ENCODE data around the gene SULT1A2.
"Not testable (repeated sequence)": the region's sequence is repeated elsewhere in the genome, so short reads cannot be mapped to it uniquely, and the experiment has no call there.

Gene SULT1A2

GRCh38 chr16:28599377-28600285 is 2.8 kb upstream of the SULT1A2 start:
- not testable (repeated sequence) for H3K9me3 ChIP-seq (ENCODE audit: control insufficient read depth, insufficient read depth, low read length); H3K27ac ChIP-seq (ENCODE audit: low read depth, low read length); H3K4me3 ChIP-seq (ENCODE audit: low read depth, low read length); H3K9ac ChIP-seq (ENCODE audit: low read depth, low read length); H3K36me3 ChIP-seq (ENCODE audit: control insufficient read depth, insufficient read depth, low read length); H3K27me3 ChIP-seq (ENCODE audit: control insufficient read depth, insufficient read depth, low read length); H3K4me1 ChIP-seq (ENCODE audit: control insufficient read depth, insufficient read depth, low read length)

- H3K27me3 ChIP-seq (ENCODE audit: control insufficient read depth, insufficient read depth, low read length) = no peaks in the 10 kb centered on the region
- no peak overlapping the region for H3K9ac ChIP-seq (ENCODE audit: low read depth, low read length)
- no peaks in the 10 kb centered on the region for H3K36me3 ChIP-seq (ENCODE audit: control insufficient read depth, insufficient read depth, low read length)
- H3K4me1 ChIP-seq (ENCODE audit: control insufficient read depth, insufficient read depth, low read length) = peaks cover 9% of the 10 kb centered on the region; the same call in 1 of the 2 replicates
- H3K9me3 ChIP-seq (ENCODE audit: control insufficient read depth, insufficient read depth, low read length) = no peaks in the 10 kb centered on the region
- H3K4me3 ChIP-seq (ENCODE audit: low read depth, low read length) = no peak overlapping the region
- no peak overlapping the region for H3K27ac ChIP-seq (ENCODE audit: low read depth, low read length)
Measured at GRCh38 chr16:28597692-28598261, 927 bp upstream of the SULT1A2 start.

- H3K36me3 ChIP-seq (ENCODE audit: control insufficient read depth, insufficient read depth, low read length) = peaks cover under 1% of the 10 kb centered on the region; the same call in 1 of the 2 replicates
- H3K9ac ChIP-seq (ENCODE audit: low read depth, low read length) = no peak overlapping the region
- peaks cover 9% of the 10 kb centered on the region; the same call in 1 of the 2 replicates for H3K4me1 ChIP-seq (ENCODE audit: control insufficient read depth, insufficient read depth, low read length)
- no peaks in the 10 kb centered on the region for H3K27me3 ChIP-seq (ENCODE audit: control insufficient read depth, insufficient read depth, low read length)
- H3K9me3 ChIP-seq (ENCODE audit: control insufficient read depth, insufficient read depth, low read length) = no peaks in the 10 kb centered on the region
- no peak overlapping the region for H3K4me3 ChIP-seq (ENCODE audit: low read depth, low read length)
- no peak overlapping the region for H3K27ac ChIP-seq (ENCODE audit: low read depth, low read length)
Measured at GRCh38 chr16:28596115-28596630, 677 bp downstream of the SULT1A2 start.

GRCh38 chr16:28595451-28595850 is 1.4 kb downstream of the SULT1A2 start:
- not testable (repeated sequence) for H3K9me3 ChIP-seq (ENCODE audit: control insufficient read depth, insufficient read depth, low read length); H3K9ac ChIP-seq (ENCODE audit: low read depth, low read length); H3K27me3 ChIP-seq (ENCODE audit: control insufficient read depth, insufficient read depth, low read length); H3K36me3 ChIP-seq (ENCODE audit: control insufficient read depth, insufficient read depth, low read length); H3K4me1 ChIP-seq (ENCODE audit: control insufficient read depth, insufficient read depth, low read length); H3K4me3 ChIP-seq (ENCODE audit: low read depth, low read length); H3K27ac ChIP-seq (ENCODE audit: low read depth, low read length)

GRCh38 chr16:28592979-28593553 is 3.8 kb downstream of the SULT1A2 start:
- Histone ChIP-seq H3K9ac (ENCODE audit: low read depth, low read length) (no peak overlapping the region), H3K9me3 (ENCODE audit: control insufficient read depth, insufficient read depth, low read length) (no peaks in the 10 kb centered on the region), H3K4me1 (ENCODE audit: control insufficient read depth, insufficient read depth, low read length) (peaks cover 9% of the 10 kb centered on the region; the same call in 1 of the 2 replicates), H3K4me3 (ENCODE audit: low read depth, low read length) (no peak overlapping the region), H3K36me3 (ENCODE audit: control insufficient read depth, insufficient read depth, low read length) (peaks cover 16% of the 10 kb centered on the region), H3K27ac (ENCODE audit: low read depth, low read length) (no peak overlapping the region), H3K27me3 (ENCODE audit: control insufficient read depth, insufficient read depth, low read length) (no peaks in the 10 kb centered on the region)

- Histone ChIP-seq H3K27ac (ENCODE audit: low read depth, low read length) (no peak overlapping the region), H3K4me1 (ENCODE audit: control insufficient read depth, insufficient read depth, low read length) (peaks cover 5% of the 10 kb centered on the region; the same call in 1 of the 2 replicates), H3K27me3 (ENCODE audit: control insufficient read depth, insufficient read depth, low read length) (no peaks in the 10 kb centered on the region), H3K9ac (ENCODE audit: low read depth, low read length) (no peak overlapping the region), H3K4me3 (ENCODE audit: low read depth, low read length) (no peak overlapping the region), H3K36me3 (ENCODE audit: control insufficient read depth, insufficient read depth, low read length) (peaks cover 16% of the 10 kb centered on the region), H3K9me3 (ENCODE audit: control insufficient read depth, insufficient read depth, low read length) (no peaks in the 10 kb centered on the region)
Measured at GRCh38 chr16:28592511-28592910, 4.3 kb downstream of the SULT1A2 start.

- no peaks in the 10 kb centered on the region for H3K4me1 ChIP-seq (ENCODE audit: control insufficient read depth, insufficient read depth, low read length)
- H3K9me3 ChIP-seq (ENCODE audit: control insufficient read depth, insufficient read depth, low read length) = no peaks in the 10 kb centered on the region
- H3K4me3 ChIP-seq (ENCODE audit: low read depth, low read length) = no peak overlapping the region
- H3K9ac ChIP-seq (ENCODE audit: low read depth, low read length) = no peak overlapping the region
- H3K27me3 ChIP-seq (ENCODE audit: control insufficient read depth, insufficient read depth, low read length) = no peaks in the 10 kb centered on the region
- peaks cover 16% of the 10 kb centered on the region for H3K36me3 ChIP-seq (ENCODE audit: control insufficient read depth, insufficient read depth, low read length)
- no peak overlapping the region for H3K27ac ChIP-seq (ENCODE audit: low read depth, low read length)
Measured at GRCh38 chr16:28591355-28591754, 5.5 kb downstream of the SULT1A2 start.

GRCh38 chr16:28590384-28591340 is 6.2 kb downstream of the SULT1A2 start:
- no peak overlapping the region for H3K4me3 ChIP-seq (ENCODE audit: low read depth, low read length)
- H3K4me1 ChIP-seq (ENCODE audit: control insufficient read depth, insufficient read depth, low read length) = no peaks in the 10 kb centered on the region
- peaks cover 16% of the 10 kb centered on the region for H3K36me3 ChIP-seq (ENCODE audit: control insufficient read depth, insufficient read depth, low read length)
- H3K9ac ChIP-seq (ENCODE audit: low read depth, low read length) = no peak overlapping the region
- H3K9me3 ChIP-seq (ENCODE audit: control insufficient read depth, insufficient read depth, low read length) = no peaks in the 10 kb centered on the region
- no peak overlapping the region for H3K27ac ChIP-seq (ENCODE audit: low read depth, low read length)
- no peaks in the 10 kb centered on the region for H3K27me3 ChIP-seq (ENCODE audit: control insufficient read depth, insufficient read depth, low read length)

- Histone ChIP-seq H3K9ac (ENCODE audit: low read depth, low read length) (no peak overlapping the region), H3K36me3 (ENCODE audit: control insufficient read depth, insufficient read depth, low read length) (peaks cover 20% of the 10 kb centered on the region)
Measured at GRCh38 chr16:28589930-28590329, 6.9 kb downstream of the SULT1A2 start.

GRCh38 chr16:28589069-28589468 is 7.8 kb downstream of the SULT1A2 start:
- Histone ChIP-seq H3K36me3 (ENCODE audit: control insufficient read depth, insufficient read depth, low read length) (peaks cover 20% of the 10 kb centered on the region), H3K27me3 (ENCODE audit: control insufficient read depth, insufficient read depth, low read length) (no peaks in the 10 kb centered on the region), H3K27ac (ENCODE audit: low read depth, low read length) (no peak overlapping the region), H3K9ac (ENCODE audit: low read depth, low read length) (no peak overlapping the region), H3K4me3 (ENCODE audit: low read depth, low read length) (no peak overlapping the region), H3K9me3 (ENCODE audit: control insufficient read depth, insufficient read depth, low read length) (no peaks in the 10 kb centered on the region), H3K4me1 (ENCODE audit: control insufficient read depth, insufficient read depth, low read length) (no peaks in the 10 kb centered on the region)

More at GRCh38 chr16:28589930-28590329, 6.9 kb downstream of the SULT1A2 start:
- Histone ChIP-seq H3K27me3 (ENCODE audit: control insufficient read depth, insufficient read depth, low read length) (no peaks in the 10 kb centered on the region), H3K27ac (ENCODE audit: low read depth, low read length) (no peak overlapping the region), H3K4me1 (ENCODE audit: control insufficient read depth, insufficient read depth, low read length) (no peaks in the 10 kb centered on the region), H3K4me3 (ENCODE audit: low read depth, low read length) (no peak overlapping the region), H3K9me3 (ENCODE audit: control insufficient read depth, insufficient read depth, low read length) (no peaks in the 10 kb centered on the region)

Data from HUES48 (cell line).